OCI-LY7 (cell line): Measurements from ENCODE around the gene CCDC126.

Experiments
- CTCF ChIP-seq: fragments of 200-600 bp; sonication (generic); conservative IDR thresholded peaks from 2 replicates; pipeline ENCODE4 v1.5.1; 2014; ENCODE audit warnings: mild to moderate bottlenecking, antibody characterized with exemption, low read length, moderate library complexity, mixed read lengths
- EZH2phosphoT487 ChIP-seq: fragments of 200-600 bp; sonication (generic); IDR thresholded peaks from 2 replicates; pipeline ENCODE4 v1.6.1; 2018; ENCODE audit warnings: low read depth, borderline replicate concordance, mild to moderate bottlenecking, mixed run types, antibody characterized with exemption, low read length, moderate library complexity, mixed read lengths

GRCh38 chr7:23662124-23662983, 65.2 kb downstream of the CCDC126 start:
- TF ChIP-seq CTCF (no peak), EZH2phosphoT487 (no peak)
